Putamen (tissue), 1 donor: Measurements from ENCODE around the gene MRPS6.

Experiments
- DNase-seq: peaks from one replicate; pipeline ENCODE4 v3.0.0-alpha.2; 2016; ENCODE audit warnings: low spot score

Gene MRPS6

DNA sequence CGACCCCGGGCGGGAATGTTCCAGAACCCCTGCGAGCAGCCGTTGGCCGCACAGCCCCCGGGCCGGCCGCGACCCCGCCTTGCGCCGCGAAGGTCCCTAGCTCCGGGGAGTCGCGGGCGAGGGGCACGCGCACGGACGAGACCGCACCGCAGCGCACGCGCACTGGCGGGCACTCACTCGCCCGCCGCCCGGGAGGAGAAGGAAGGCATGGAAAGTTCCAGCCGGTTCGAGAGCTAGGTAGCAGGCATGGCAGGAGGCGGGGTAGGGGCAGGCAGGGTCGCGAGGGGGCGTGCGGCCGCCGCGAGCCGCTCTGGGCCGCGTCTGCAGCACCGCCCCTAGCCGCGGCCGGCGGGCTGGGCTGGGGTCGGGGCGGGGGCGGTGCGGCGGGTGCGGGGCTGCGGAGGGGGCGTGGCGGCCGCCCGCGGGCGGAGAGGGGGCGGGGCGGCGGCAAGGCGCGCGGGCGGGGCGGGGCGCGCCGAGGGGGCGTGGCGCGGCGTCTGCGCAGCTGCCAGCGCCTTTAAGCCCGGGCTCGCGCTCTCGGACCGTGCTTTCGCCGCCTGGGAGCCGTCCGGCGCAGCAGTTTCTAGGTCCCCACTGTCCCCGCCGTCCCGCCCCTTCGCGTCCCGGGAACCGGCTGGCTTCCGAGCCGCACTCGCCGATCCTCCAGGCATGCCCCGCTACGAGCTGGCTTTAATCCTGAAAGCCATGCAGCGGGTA, at the start of gene MRPS6, which contains the start of gene SLC5A3:
Gene MRPS6 (plus strand): TSS at position 547 of the 717 bp plus-strand sequence. CDS start 123 bp downstream, at position 670.
Gene SLC5A3 (plus strand): TSS at position 547 of the 717 bp plus-strand sequence. CDS start 21,621 bp downstream, outside the sequence.
- DNase-seq: peak; percentile 76

GRCh38 chr21:34023691-34024373, 49.5 kb upstream of the MRPS6 start:
- no peak for DNase-seq

- no peak for DNase-seq
Measured at GRCh38 chr21:34024374-34024693, 49.0 kb upstream of the MRPS6 start.

DNA sequence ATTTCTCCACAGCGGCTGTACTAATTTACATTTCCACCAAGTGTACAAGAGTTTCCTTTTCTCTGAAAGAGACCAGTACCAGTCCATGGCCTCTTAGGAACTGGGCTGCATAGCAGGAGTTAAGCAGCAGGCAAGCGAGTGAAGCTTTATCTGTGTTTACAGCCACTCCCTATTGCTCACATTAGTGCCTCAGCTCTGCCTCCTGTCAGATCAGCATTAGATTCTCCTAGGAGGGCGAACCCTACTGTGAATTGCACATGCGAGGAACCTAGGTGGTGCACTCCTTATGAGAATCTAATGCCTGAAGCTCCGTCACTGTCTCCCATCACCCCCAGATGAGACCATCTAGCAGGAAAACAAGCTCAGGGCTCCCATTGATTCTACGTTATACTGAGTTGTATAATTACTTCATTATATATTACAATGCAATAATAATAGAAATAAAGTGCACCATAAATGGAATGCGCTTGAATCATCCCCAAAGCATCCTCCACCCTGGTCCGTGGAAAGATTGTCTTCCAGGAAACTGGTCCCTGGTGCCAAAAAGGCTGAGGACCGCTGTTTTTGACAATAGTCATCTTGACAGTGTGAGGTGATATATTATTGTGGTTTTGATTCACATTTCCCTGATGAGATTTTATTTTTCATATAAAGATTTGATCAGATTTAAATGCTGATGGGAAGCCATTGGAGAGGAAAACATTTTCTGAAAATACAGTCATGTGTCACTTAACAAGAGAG, 45.5 kb upstream of the MRPS6 start:
- no peak for DNase-seq

DNA sequence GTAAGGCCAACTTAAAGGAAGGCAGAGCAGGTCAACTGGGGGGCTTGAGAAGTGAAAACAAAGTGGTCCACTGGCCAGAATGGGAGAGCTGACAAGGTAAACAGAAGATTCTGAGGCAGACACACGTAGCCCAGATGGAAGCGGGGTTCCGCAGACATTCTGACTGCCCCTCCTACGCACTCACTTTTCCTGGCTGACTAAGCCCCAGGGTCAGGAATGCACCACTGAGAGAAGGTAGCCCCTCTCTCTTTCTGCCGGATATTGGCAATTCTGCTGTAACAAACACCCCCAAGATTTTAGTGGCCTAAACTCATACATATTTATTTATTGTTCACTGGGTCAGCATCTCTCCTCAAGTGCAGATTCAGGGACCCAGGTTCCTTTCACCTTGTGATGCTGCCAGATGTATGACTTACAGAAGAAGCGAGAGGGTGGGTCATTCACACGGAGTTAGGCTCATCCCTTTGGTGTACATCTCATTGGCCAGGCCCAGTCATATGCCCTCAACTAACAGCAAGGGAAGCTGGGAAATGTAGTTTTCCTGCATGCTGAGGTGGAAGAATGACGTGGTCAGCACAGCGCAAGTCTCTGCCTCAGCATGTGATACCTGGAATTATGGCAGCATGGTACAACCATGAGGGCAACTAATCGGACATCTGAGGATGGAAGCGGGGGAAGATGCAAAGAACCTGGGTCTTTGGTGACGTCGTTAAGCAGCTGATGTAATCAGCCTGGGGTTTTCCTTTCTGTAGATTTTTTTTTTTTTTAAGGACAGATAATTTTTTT, 43.4 kb upstream of the MRPS6 start:
- peak; percentile 30 for DNase-seq

- no peak for DNase-seq
Measured at GRCh38 chr21:34031835-34032370, 41.5 kb upstream of the MRPS6 start.

GRCh38 chr21:34034369-34035014, 38.9 kb upstream of the MRPS6 start:
- no peak for DNase-seq

DNA sequence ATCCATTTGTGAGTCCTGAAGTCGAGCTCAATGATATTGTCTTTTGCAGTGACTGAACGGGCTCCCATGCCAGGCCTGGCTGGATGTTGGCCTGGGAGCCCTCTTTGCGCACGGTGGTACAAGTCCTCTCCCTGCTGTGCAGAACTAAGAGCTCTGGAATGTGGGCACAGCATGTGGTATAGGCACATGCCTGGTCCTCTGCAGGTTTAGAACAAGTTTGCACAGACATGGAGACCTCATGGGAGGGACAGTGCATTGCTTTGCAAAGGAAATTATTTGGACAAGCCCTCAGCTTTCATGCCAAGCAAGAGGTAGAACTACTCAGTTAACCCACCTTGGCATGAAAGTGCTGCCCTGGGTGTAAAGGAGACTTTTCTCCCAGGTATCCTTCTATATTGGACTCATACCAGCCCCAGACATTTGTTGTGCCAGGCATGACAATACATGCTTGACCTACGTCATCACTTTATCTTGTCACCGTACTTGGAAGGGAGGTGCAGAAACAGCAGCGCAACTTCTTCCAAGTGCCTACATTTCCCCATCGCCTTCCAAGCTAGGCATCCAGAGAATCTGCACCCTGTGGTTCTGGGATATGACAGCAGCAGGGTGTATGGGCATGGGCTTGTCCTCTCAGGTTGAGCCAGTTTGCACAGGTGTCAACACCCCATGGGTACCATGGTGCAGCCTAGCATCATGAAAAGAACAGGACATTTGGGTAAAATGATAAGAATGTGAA, 37.6 kb upstream of the MRPS6 start:
- no peak for DNase-seq

DNA sequence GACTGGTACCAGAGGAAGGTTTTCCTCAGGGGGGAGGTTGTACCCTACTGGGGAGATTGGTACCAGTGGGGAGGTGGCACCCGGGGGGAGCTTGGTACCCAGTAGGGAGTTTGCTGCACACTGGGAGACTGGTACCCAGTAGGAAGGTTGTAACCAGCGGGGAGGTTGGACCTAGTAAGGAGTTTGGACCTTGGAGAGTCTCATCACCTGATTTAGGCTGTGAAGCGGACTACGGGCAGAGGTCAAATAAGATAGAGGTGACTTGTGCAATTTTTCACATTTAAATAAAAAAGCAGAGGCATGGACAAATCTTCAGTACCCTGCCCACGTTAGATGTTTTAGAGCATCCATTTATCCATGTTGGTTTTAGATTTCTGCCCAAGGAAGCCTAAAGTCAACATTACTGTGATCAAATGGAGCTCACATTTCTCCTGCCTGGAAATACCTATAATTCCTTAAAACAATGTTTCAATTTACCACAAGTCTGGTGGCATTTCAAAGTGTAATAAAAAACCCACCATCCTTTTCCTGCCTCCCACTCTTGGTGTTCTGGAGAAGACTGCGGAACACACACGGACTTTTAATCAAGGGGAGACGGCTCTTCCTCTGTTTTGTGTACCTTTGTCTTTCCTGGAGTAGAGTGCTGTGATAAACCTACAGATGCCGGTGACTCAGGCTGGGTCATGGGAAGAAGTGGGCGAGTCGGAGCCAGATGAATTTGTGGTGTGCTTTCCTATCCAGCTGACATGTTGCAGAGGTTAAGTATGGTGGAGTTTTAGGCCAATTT, 36.2 kb upstream of the MRPS6 start:
- no peak for DNase-seq

- no peak for DNase-seq
Measured at GRCh38 chr21:34039678-34040382, 33.5 kb upstream of the MRPS6 start.

DNA sequence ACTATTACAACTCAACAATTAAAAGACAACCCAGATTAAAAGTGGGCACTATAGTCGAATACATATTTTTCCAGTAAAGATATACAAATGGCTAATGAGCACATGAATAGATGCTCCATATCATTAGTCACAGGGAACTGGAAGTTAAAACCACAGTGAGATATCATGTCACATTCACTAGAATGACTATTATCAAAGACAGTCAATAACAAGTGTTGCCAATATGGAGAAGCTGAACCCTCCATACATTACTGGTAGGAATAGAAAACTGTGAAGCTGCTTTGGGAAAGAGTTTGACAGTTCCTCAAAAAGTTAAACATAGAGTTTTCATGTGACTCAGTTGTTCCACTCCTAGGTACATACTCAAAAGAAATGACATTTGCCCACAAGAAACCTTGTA, 30.6 kb upstream of the MRPS6 start:
- no peak for DNase-seq

- DNase-seq: no peak
Measured at GRCh38 chr21:34043333-34043732, 30.0 kb upstream of the MRPS6 start.

DNA sequence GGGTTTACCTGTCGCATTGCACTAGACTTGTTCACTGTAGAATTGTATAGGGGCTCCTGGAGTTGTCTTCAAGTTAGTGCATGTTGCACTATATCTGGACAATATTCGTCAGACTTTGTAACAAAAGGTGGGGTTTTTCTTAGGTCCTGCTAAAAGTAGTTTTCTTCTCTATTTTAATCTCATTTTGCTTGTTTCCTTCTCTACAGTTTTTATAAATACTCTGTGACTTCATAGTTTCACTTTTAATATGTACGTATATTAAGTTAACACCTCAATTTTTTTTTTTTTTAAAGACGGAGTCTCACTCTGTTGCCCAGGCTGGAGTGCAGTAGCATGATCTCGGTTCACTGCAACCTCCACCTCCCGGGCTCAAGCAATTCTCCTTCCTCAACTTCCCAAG, 26.5 kb upstream of the MRPS6 start:
- no peak for DNase-seq

GRCh38 chr21:34047835-34048234, 25.5 kb upstream of the MRPS6 start:
- no peak for DNase-seq

DNA sequence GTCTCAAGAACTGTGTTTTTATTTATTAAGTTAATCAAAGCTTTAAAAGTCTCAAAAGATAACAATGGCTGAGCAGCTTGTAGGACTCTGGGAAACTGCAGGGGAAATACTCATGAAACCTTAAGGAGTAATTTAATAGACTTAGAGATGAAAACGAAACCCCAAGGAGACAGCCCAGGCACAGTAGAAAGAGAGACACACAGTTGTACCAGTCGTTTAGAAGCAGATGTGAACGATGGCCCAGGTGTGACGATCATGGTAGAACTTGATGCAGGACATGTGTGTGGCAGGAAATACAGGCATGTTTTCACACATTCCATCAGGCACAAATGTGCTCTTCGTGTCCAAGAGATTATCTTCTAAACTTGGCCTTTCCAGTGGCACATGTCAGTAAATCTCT, 21.2 kb upstream of the MRPS6 start:
- DNase-seq: no peak

- DNase-seq: no peak
Measured at GRCh38 chr21:34054259-34054658, 19.1 kb upstream of the MRPS6 start.

GRCh38 chr21:34055615-34056014, 17.8 kb upstream of the MRPS6 start:
- no peak for DNase-seq

DNA sequence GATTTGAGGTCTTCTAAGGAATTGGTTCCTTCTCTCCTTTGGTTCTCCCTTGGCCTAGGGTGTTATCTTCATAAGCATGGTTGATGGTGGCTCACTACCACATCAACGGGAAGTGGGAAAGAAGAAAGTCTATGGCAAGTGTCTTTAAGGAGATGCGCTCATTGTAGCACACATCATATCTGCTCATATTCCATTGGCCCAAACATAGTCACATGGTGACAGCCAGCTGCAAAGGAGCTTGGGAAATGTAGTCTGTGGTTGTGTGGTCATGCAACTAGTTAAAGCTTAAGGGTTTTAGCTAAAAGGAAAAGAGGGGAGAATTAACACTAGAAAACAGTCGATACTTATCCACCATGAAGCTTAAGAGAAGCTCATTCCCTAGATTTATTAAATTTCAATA, 11.4 kb upstream of the MRPS6 start:
- DNase-seq: no peak

- DNase-seq: no peak
Measured at GRCh38 chr21:34065027-34065426, 8.4 kb upstream of the MRPS6 start.
